ENCODE results near the gene TSNAX.

DNA sequence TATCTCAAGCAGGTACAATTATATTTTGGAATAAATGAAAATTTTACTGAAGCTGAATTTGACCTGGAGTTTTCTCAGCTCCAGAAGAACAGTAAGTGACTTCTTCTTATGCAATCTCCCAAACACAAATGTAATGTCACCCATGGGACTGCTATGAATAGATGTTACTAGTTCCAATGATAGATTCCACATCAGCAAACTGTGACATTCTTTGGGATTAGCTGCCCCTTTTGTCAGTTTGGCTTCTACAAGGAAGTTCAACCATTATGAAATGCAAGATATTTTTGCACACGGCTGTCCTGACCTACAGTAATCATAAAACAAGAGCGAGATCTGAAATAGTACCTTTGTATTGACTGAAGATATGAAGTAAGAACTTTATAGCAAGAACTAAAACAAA lies 27.8 kb upstream of the TSNAX start:
- TF ChIP-seq, protein P1, sequence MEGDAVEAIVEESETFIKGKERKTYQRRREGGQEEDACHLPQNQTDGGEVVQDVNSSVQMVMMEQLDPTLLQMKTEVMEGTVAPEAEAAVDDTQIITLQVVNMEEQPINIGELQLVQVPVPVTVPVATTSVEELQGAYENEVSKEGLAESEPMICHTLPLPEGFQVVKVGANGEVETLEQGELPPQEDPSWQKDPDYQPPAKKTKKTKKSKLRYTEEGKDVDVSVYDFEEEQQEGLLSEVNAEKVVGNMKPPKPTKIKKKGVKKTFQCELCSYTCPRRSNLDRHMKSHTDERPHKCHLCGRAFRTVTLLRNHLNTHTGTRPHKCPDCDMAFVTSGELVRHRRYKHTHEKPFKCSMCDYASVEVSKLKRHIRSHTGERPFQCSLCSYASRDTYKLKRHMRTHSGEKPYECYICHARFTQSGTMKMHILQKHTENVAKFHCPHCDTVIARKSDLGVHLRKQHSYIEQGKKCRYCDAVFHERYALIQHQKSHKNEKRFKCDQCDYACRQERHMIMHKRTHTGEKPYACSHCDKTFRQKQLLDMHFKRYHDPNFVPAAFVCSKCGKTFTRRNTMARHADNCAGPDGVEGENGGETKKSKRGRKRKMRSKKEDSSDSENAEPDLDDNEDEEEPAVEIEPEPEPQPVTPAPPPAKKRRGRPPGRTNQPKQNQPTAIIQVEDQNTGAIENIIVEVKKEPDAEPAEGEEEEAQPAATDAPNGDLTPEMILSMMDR (conservative IDR thresholded peaks at IDR 0.05; ENCODE audit: low read length), result no peak
- TF ChIP-seq EZH2phosphoT487 (IDR thresholded peaks at IDR 0.05; ENCODE audit: borderline replicate concordance), result no peak
